T-helper 1 cell (primary cell): ENCODE measurements around the gene MAPK12.
A peak's percentile ranks its signal among the peaks of the same experiment; 100 is the strongest.

Experiments
- DNase-seq, 5 donors: peaks; one replicate each; pipeline ENCODE4 v3.0.0-alpha.2; 2012 to 2020
- total RNA-seq, 4 donors: gene quantifications; one replicate each; lab custom pipeline; 2026; lab: John Stamatoyannopoulos, UW

The MAPK12 gene
- total RNA-seq: 0 to 0.76 (median 0.39) reads per million in 4 donors

DNA sequence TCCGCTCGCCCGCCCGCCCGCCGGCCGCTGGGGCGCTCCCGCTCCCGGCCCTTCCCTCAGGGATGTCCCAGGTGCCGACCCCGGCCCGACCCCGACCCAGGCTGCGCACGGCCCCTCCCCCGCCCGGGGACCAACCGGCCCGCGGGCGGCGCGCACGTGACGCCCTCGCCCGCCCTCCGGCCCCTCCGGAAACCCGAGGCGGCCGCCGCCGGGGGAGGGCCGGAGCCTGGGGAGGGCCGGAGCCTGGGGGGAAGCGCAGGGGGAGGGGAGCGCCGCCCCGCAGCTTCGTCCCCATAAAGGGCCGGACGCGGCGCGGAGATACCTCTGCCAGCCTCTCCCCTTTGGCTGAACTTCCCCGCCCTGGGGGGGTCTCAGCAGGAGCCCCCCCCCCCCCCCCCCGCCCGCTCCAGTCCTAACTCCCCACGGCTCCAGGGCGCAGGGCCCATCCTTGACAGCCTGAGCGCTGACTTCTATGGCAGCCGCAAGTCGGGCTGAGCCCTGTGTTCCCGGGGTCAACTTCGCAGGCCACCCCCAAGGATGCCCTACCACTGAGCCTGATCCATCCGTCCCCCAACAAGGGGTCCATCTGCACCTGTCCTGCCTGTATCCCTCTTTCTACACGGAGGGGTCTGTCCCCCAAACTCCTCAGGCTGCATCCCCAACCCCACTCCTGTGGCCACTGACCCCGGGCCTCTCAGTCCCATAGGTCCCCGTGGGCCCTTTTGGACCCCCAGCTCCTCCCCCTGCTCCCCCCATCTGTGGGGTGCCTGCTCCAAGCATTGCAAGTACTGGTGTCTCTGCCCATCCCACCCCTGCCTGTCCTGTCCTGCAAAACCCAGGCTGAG lies at the start of gene MAPK12:
MAPK12 (minus strand) TSS at position 69 of the 845 bp plus-strand sequence. CDS start 174 bp downstream, outside the sequence.
- DNase-seq: no peak

DNA sequence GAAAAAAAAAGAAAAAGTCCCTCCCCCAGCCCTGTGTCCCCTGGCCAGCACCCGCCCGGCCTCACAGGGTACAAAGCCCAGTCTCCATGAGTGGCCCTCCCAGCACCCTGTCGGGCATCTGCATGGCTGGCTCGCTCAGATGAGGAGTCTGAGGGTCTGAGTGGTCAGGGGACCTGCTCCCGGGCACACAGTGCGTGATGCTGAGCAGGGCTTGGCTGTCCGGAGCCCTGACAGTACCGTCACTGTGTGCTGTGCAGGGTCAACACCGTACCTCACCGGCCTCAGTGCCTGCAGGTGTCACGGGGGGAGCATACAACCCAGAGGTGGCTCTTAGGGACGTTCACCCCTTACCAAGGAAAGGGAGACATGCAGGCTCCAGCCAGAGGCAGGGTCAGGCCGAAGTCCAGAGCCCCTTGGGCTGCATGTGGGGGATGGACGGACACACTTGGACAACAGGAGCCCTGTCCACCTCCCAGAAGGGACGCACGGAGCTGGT lies 49.5 kb upstream of the MAPK12 start:
- no peak for DNase-seq

- no peak for DNase-seq
These were observed 48.7 kb upstream of the MAPK12 start for GRCh38 chr22:50310031-50310722.

DNA sequence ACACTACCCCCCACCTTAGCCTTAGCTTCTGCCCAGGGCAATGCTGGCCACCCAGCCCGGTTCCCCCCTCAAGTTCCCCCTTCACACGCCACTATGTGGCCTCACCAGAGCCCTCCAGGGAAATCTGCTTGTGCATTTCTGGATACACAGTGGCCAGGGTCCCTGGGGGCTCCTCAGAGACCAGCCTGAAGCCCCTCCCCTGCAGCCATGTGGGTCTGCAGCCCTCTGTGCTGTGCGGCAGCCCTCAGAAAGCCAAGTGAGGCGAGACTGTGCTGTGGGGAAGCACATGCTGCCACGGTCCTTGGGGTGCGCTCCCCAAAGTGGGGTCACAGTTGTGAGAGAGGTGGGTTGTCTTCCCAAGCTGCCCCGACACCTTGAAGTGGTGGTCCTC lies 48.1 kb upstream of the MAPK12 start:
- DNase-seq: no peak

- no peak for DNase-seq
These were observed 47.6 kb upstream of the MAPK12 start for GRCh38 chr22:50308986-50309600.

DNA sequence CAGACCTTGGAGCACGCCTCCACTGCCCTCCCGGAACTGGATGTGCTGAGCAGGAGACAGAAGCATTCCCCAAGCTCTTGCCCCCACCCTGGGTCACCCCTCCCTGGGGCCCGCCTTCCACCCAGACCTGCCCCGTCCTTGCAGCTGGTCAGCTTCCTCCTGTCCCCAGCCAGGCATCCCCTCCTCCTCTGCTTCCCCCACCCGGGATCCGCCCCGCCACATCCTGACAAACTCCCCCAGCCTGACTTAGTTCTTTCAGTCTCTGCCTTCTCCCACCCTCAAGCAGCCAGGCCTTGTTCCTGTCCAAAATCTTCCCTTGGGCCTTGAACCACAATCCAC lies 47.1 kb upstream of the MAPK12 start:
- DNase-seq: no peak

DNA sequence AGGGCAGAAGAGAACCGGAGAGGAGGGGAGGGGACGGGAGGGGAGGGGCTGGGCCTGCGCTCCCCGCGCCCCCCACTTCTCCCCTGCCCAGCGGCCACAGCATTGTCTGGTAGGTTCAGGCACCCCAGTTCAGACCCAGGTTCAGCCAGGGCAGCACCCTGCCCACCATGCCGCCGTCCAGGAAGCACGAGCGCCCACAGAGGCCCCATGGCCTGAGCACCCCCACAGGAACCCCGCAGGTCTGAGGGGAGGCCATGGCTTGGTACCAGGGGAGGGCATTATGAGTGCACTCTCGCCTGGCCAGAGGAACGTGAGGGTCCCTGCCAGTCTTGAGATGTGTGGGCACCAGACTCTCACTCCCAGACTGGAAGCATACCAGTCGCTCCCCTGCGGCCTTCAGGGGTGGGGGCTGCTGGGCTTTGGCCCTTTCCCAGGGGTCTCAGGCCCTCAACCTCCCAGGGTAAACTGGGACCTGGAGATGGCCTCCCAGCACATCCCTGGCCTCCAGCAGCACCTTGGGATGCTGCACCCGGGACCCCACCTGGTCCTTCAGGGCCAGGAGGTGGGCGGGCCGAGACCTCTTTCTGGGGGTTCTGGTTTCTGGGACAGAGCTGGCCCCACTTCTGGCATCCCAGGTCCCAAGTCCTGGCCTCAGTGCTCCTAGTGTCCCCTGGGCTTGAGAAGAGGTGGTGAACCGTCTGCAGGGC lies 46.6 kb upstream of the MAPK12 start:
- no peak for DNase-seq

- DNase-seq: peak in 1 of 5 donors; percentile 37
These were observed 45.6 kb upstream of the MAPK12 start, which contains the start of gene PLXNB2 for GRCh38 chr22:50306753-50307749. Gene PLXNB2 (minus strand): TSS chr22:50307646. CDS start chr22:50290584, 17,062 bp downstream.

DNA sequence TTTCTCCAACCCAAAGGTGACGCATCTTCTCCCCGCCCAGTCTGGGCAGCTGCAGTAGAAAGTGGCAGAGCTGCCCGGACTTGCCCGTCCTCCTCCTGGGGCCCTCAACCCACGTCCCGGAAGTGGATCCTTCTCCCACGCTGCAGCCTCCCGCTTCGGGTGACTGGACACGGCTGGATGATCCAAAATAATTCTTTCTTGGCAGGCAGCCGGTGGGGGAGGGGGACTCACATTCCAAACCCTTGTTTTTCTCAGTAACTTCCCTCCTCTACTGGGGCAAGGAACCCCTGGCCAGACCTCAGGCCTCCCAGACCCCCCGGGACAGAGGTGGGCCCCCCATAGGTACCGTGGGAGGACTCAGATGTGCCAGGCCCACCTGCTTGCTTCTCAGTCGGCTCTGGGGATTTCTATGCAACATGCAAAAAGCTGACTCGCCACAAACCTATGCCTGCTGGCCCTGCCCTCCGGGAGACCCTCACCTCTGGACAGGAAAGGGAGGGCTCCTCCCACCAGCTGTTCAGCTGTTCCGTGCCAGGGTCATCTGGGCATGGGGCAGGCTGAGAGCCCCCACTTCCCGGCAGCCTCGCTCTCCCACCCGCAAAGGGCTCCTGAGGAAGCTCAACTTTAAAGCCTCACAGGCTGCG lies 44.6 kb upstream of the MAPK12 start:
- peak in 1 of 5 donors; percentile 15 for DNase-seq

GRCh38 chr22:50305393-50305922 lies 44.0 kb upstream of the MAPK12 start:
- no peak for DNase-seq

- DNase-seq: no peak
These were observed 43.3 kb upstream of the MAPK12 start for GRCh38 chr22:50304528-50305392.

DNA sequence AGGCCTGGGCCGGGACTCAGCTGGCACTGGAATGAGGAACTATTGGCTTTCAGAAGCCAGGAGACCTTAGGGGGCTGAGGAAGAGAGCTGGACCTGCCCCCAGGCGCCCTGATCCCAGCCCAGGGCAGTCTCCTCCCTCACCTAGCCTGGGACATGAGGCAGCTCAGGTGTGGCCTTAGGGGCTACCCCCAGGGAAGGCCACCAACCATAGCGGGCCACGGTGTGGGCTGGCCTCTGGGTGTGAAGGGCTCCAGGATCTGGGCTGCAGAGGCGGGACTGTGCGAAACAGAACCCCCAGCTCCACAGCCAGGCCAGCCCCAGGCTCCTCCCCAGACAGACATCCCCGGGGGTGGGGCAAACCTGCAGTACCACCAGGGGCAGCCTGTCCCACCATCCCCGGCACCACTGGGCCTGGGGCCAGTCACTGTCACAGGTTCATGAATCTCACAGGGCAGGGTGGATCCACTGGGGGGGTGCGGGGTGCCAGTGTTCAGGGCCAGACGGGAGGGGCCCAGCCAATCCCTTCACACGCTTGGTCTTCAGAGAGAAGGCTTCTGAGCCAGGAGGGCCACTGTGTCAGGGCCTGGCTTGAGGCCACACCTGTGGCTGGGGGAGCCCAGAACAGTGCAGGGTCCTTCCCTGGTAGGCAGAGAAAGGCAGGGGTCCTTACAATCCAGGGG lies 42.5 kb upstream of the MAPK12 start:
- DNase-seq: no peak

DNA sequence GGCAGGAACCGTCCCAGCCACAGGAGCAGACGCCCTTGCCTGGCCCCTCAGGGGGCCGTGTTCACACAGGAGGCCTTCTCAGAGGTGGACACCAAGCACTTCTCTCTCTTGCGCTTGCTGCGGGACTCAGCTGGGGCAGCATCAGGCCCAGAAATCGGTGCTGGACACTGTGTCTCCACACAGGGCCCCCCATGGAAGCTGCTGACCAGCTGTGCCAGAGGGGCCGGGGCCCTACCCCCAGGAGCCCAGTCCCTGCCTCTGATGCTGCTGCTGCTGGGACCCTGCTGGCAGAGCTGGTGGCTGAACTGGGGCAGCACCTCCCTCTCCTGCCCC lies 42.0 kb upstream of the MAPK12 start:
- no peak for DNase-seq

DNA sequence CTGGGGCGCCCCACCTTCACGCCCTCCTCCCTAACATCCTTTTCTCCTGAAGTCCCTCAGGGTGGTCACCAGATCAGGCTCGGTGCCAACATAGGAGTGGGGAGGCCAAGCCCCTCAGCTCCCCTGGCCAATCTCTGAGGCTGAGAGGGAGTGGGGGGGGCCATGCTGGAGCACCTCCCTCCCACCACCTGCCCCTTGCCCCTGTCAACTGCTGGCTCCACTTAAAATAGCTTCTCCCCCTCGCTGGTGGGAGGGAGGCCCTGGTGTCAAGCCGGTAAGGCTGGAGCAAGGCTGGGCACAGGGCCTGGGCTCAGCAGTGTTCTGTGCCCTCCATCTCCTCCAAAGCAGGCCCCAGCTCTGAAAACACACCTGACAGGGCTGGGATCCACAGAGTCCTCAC lies 41.1 kb upstream of the MAPK12 start:
- DNase-seq: no peak

- no peak for DNase-seq
These were observed 40.6 kb upstream of the MAPK12 start for GRCh38 chr22:50302041-50302541.

GRCh38 chr22:50301581-50301991 lies 40.1 kb upstream of the MAPK12 start:
- no peak for DNase-seq

DNA sequence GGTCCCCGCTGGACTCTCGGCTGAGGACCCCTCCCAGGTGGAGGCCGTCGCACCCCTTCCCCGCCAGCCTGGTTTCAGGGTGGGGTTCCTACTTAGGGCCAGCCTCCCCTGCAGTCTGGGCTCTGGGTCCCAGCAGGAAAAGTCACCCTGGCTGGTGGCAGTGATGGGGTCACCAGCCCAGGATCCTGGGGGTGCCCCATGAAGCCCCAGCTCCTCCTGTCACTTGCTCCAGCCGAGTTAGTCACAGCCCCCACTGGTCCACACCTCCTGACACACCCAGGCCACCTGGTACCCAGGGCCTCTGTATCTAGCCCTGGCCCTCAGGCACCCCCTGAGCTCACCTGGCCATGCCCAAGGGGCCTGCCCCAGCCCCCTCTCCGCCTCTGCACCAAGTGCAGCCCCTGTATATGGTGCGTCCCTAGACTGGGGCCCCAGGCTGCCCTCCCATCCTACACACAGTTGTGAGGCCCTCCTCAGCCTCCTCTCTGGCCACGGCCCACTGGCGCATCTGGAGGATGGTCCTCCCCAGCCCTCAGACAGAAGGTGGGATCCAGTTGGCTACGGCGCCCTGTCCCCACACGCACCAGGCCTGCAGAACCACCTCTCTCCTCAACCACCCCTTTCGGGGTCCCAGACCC lies 39.3 kb upstream of the MAPK12 start:
- DNase-seq: no peak
